Measurements from ENCODE around the gene CTNNBL1.

GRCh38 chr20:37822141-37822601 is 128.3 kb downstream of the CTNNBL1 start:
- TF ChIP-seq CTCF (IDR thresholded peaks at IDR 0.05; ENCODE audit: insufficient read depth, low read length) (no peak), POLR2AphosphoS5 (IDR thresholded peaks at IDR 0.05; ENCODE audit: low read depth) (no peak), SPI1 (IDR thresholded peaks at IDR 0.05; ENCODE audit: borderline replicate concordance, low read depth) (no peak), GABPA (IDR thresholded peaks at IDR 0.05; ENCODE audit: low read depth) (no peak)
